ENCODE results near the gene SELE. TPM values are rescaled to one million over a fixed set of nuclear protein-coding genes. Genes with fewer than 3 reads are reported as not detected.

Gene SELE
- total RNA-seq, 2 experiments from 2014 or later, result not detected

GRCh38 chr1:169701261-169702005 is 32.4 kb downstream of the SELE start:
- no peaks in the 10 kb centered on the region for H3K9me2 ChIP-seq (ENCODE audit: insufficient read depth, low read length)
- no peaks in the 10 kb centered on the region for H3K36me3 ChIP-seq (ENCODE audit: insufficient read depth, low read length)
- peak overlapping the region; percentile 40; the same call in 1 of the 2 replicates for H3K4me2 ChIP-seq (ENCODE audit: low read length)
- H2AFZ ChIP-seq (ENCODE audit: low read length), result peak overlapping the region; percentile 23
- no peak for TF ChIP-seq CTCF (conservative IDR thresholded peaks at IDR 0.05; ENCODE audit: low read length)
- no peak for TF ChIP-seq EZH2phosphoT487 (IDR thresholded peaks at IDR 0.05; ENCODE audit: borderline replicate concordance, low read depth, low read length)
- no peaks in the 10 kb centered on the region for H3K9me3 ChIP-seq (ENCODE audit: low read length)
- DNase-seq (ENCODE audit: low spot score), result peak; percentile 43
- H3K79me2 ChIP-seq (ENCODE audit: insufficient read depth, low read depth, low read length), result no peaks in the 10 kb centered on the region
- H3K4me3 ChIP-seq (ENCODE audit: low read depth, low read length, poor library complexity, severe bottlenecking), result no peak overlapping the region
- ChIA-PET CTCF (ENCODE audit: unreplicated experiment) (interaction anchor here (1.1 kb wide), 1 partner anchor 19 kb away, joined by 5 read pairs; no protein-coding TSS in a partner anchor), POLR2A (interaction anchor here (0.5 to 2.3 kb wide), 9 partner anchors 10 to 599 kb away, joined by 3 to 14 read pairs (median 3); no protein-coding TSS in a partner anchor)
- intact Hi-C loops (cut with micrococcal nuclease; ENCODE audit: unreplicated experiment), result no loop called here
- H3K27ac ChIP-seq (ENCODE audit: low read depth, low read length, poor library complexity, severe bottlenecking), result no peak overlapping the region
- no TSS peak for BruUV-seq (replicated peaks)
- H4K20me1 ChIP-seq (ENCODE audit: insufficient read depth, low read length), result no peaks in the 10 kb centered on the region
- H3K4me1 ChIP-seq (ENCODE audit: insufficient read depth, low read length, poor library complexity, severe bottlenecking), result peaks cover 43% of the 10 kb centered on the region

DNA sequence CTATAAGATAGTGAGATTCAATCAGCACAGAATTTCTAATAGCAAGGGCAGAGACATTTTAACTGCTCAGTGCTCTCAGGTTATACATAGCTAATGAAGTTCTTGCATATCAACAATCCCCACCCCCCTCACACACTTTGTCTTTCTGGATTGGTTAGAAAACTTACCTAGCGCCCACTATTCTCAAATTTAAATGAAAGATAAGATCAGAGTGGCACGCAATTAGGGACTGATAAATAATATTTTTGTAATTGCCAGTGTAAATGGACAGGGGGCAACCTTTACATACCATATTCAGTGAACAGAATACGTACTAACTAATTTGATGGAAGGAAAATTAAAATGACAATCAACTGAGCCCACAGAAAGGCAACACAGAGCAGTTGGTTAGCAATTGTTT is 34.2 kb downstream of the SELE start:
- no peak for DNase-seq (ENCODE audit: low spot score)
- no TSS peak for BruUV-seq (replicated peaks)
- intact Hi-C loops (cut with micrococcal nuclease; ENCODE audit: unreplicated experiment), result loop anchor here (5.0 to 10.0 kb wide), 3 partner anchors 193 to 335 kb away; partner anchors contain the start of genes BLZF1, NME7, SCYL3 and SLC19A2
- no peaks in the 10 kb centered on the region for H4K20me1 ChIP-seq (ENCODE audit: insufficient read depth, low read length)
- H3K9me3 ChIP-seq (ENCODE audit: low read length), result no peaks in the 10 kb centered on the region
- H3K9me2 ChIP-seq (ENCODE audit: insufficient read depth, low read length), result no peaks in the 10 kb centered on the region
- no peak overlapping the region for H3K27ac ChIP-seq (ENCODE audit: low read depth, low read length, poor library complexity, severe bottlenecking)
- H3K79me2 ChIP-seq (ENCODE audit: insufficient read depth, low read depth, low read length), result no peaks in the 10 kb centered on the region
- no peak overlapping the region for H3K4me2 ChIP-seq (ENCODE audit: low read length)
- POLR2A ChIA-PET, result interaction anchor here (1.1 to 1.4 kb wide), 3 partner anchors 11 to 149 kb away, joined by 3 read pairs; no protein-coding TSS in a partner anchor
- H2AFZ ChIP-seq (ENCODE audit: low read length), result no peak overlapping the region
- peak; percentile 17; the same call in 1 of the 2 replicates for TF ChIP-seq CTCF (conservative IDR thresholded peaks at IDR 0.05; ENCODE audit: low read length)
- no peak for TF ChIP-seq EZH2phosphoT487 (IDR thresholded peaks at IDR 0.05; ENCODE audit: borderline replicate concordance, low read depth, low read length)
- CTCF ChIA-PET (ENCODE audit: unreplicated experiment), result no interaction called here
- H3K4me3 ChIP-seq (ENCODE audit: low read depth, low read length, poor library complexity, severe bottlenecking), result no peak overlapping the region
- H3K36me3 ChIP-seq (ENCODE audit: insufficient read depth, low read length), result no peaks in the 10 kb centered on the region
- peaks cover 52% of the 10 kb centered on the region for H3K4me1 ChIP-seq (ENCODE audit: insufficient read depth, low read length, poor library complexity, severe bottlenecking)

- ChIA-PET POLR2A (interaction anchor here (0.7 to 1.1 kb wide), 4 partner anchors 10 to 1099 kb away, joined by 3 to 4 read pairs (median 4); no protein-coding TSS in a partner anchor), CTCF (ENCODE audit: unreplicated experiment) (no interaction called here)
- Histone ChIP-seq H3K36me3 (ENCODE audit: insufficient read depth, low read length) (no peaks in the 10 kb centered on the region), H3K4me3 (ENCODE audit: low read depth, low read length, poor library complexity, severe bottlenecking) (no peak overlapping the region), H3K27ac (ENCODE audit: low read depth, low read length, poor library complexity, severe bottlenecking) (no peak overlapping the region), H2AFZ (ENCODE audit: low read length) (peak overlapping the region; percentile 48; the same call in 1 of the 2 replicates), H3K9me3 (ENCODE audit: low read length) (no peaks in the 10 kb centered on the region), H4K20me1 (ENCODE audit: insufficient read depth, low read length) (no peaks in the 10 kb centered on the region), H3K4me2 (ENCODE audit: low read length) (no peak overlapping the region), H3K79me2 (ENCODE audit: insufficient read depth, low read depth, low read length) (no peaks in the 10 kb centered on the region), H3K4me1 (ENCODE audit: insufficient read depth, low read length, poor library complexity, severe bottlenecking) (peaks cover 59% of the 10 kb centered on the region), H3K9me2 (ENCODE audit: insufficient read depth, low read length) (no peaks in the 10 kb centered on the region)
- TF ChIP-seq CTCF (conservative IDR thresholded peaks at IDR 0.05; ENCODE audit: low read length) (no peak), EZH2phosphoT487 (IDR thresholded peaks at IDR 0.05; ENCODE audit: borderline replicate concordance, low read depth, low read length) (no peak)
- BruUV-seq (replicated peaks), result no TSS peak
- intact Hi-C loops (cut with micrococcal nuclease; ENCODE audit: unreplicated experiment), result loop anchor here (5.0 to 10.0 kb wide), 3 partner anchors 193 to 334 kb away; partner anchors contain the start of genes BLZF1, NME7, SCYL3 and SLC19A2
- DNase-seq (ENCODE audit: low spot score), result no peak
Measured at GRCh38 chr1:169698976-169699375, 34.9 kb downstream of the SELE start.
